PFSK-1 (cell line): ENCODE results near the gene PKP2.

ENCODE experiments used
- POLR2AphosphoS5 ChIP-seq: IDR thresholded peaks from 2 replicates; pipeline ENCODE4 v1.6.1; 2012; ENCODE audit warnings: low read depth, mild to moderate bottlenecking, control low read depth, low read length, moderate library complexity
- SIN3A ChIP-seq: IDR thresholded peaks from 2 replicates; pipeline ENCODE4 v1.6.1; 2012; ENCODE audit warnings: mild to moderate bottlenecking, low read length, moderate library complexity, borderline replicate concordance; ENCODE audit not compliant: insufficient read depth
- TAF1 ChIP-seq: IDR thresholded peaks from 2 replicates; pipeline ENCODE4 v1.6.1; 2012; ENCODE audit warnings: low read length, control low read depth, borderline replicate concordance; ENCODE audit not compliant: insufficient read depth
- TF ChIP-seq, protein P1 (sequence below), 2 experiments: IDR thresholded peaks; 2 replicates each; pipeline versions ENCODE4 v1.6.1 to v1.8.0; 2011 to 2012; ENCODE audit warnings: low read depth in 2 of 2, low read length in 2 of 2, control low read depth in 1 of 2, inconsistent platforms in 1 of 2, mild to moderate bottlenecking in 1 of 2, moderate library complexity in 1 of 2; ENCODE audit not compliant: insufficient read depth in 1 of 2

DNA sequence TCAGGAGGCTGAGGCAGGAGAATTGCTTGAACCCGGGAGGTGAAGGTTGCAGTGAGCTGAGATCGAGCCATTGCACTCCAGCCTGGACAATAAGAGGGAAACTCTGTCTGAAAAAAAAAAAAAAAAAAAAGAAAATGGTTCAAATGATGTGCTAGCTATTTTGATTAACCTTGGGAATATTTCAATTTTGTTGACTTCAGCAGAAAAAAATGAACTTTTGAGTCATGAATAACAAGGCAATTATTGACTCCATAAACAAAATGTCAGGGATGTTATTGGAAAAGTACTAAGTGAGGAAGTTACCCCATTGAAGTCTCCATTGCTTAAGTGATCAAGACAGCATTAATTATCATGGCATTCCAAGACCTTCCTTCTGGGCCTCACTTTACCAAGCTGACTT, 10.6 kb upstream of the PKP2 start:
- TF ChIP-seq SIN3A (no peak), POLR2AphosphoS5 (no peak), TAF1 (no peak)
- TF ChIP-seq, protein P1, sequence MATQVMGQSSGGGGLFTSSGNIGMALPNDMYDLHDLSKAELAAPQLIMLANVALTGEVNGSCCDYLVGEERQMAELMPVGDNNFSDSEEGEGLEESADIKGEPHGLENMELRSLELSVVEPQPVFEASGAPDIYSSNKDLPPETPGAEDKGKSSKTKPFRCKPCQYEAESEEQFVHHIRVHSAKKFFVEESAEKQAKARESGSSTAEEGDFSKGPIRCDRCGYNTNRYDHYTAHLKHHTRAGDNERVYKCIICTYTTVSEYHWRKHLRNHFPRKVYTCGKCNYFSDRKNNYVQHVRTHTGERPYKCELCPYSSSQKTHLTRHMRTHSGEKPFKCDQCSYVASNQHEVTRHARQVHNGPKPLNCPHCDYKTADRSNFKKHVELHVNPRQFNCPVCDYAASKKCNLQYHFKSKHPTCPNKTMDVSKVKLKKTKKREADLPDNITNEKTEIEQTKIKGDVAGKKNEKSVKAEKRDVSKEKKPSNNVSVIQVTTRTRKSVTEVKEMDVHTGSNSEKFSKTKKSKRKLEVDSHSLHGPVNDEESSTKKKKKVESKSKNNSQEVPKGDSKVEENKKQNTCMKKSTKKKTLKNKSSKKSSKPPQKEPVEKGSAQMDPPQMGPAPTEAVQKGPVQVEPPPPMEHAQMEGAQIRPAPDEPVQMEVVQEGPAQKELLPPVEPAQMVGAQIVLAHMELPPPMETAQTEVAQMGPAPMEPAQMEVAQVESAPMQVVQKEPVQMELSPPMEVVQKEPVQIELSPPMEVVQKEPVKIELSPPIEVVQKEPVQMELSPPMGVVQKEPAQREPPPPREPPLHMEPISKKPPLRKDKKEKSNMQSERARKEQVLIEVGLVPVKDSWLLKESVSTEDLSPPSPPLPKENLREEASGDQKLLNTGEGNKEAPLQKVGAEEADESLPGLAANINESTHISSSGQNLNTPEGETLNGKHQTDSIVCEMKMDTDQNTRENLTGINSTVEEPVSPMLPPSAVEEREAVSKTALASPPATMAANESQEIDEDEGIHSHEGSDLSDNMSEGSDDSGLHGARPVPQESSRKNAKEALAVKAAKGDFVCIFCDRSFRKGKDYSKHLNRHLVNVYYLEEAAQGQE (IDR thresholded peaks at IDR 0.05; ENCODE audit: insufficient read depth in 1 of 2, low read depth in 2 of 2, low read length in 2 of 2): no peak
